ENCODE results near the gene VSTM2L.

VSTM2L gene

GRCh38 chr20:37866051-37866450 is 36.9 kb upstream of the VSTM2L start:
- Histone ChIP-seq H3K4me3 (no peak overlapping the region), H3K27ac (no peak overlapping the region)
- no peak for TF ChIP-seq CTCF (IDR thresholded peaks at IDR 0.05)
- DNase-seq (ENCODE audit: low spot score): no peak

- Histone ChIP-seq H3K4me3 (no peak overlapping the region), H3K27ac (no peak overlapping the region)
- no peak for TF ChIP-seq CTCF (IDR thresholded peaks at IDR 0.05)
- DNase-seq (ENCODE audit: low spot score): no peak
These were observed 35.4 kb upstream of the VSTM2L start for GRCh38 chr20:37867289-37868195.

- Histone ChIP-seq H3K4me3 (no peak overlapping the region), H3K27ac (no peak overlapping the region)
- no peak for TF ChIP-seq CTCF (IDR thresholded peaks at IDR 0.05)
- DNase-seq (ENCODE audit: low spot score): no peak
These were observed 34.0 kb upstream of the VSTM2L start for GRCh38 chr20:37868851-37869333.

GRCh38 chr20:37869334-37869861 is 33.5 kb upstream of the VSTM2L start:
- DNase-seq (ENCODE audit: low spot score): no peak
- H3K27ac ChIP-seq: no peak overlapping the region
- H3K4me3 ChIP-seq: no peak overlapping the region
- TF ChIP-seq CTCF (IDR thresholded peaks at IDR 0.05): no peak

GRCh38 chr20:37870294-37870693 is 32.6 kb upstream of the VSTM2L start:
- no peak for DNase-seq (ENCODE audit: low spot score)
- TF ChIP-seq CTCF (IDR thresholded peaks at IDR 0.05): no peak
- Histone ChIP-seq H3K27ac (no peak overlapping the region), H3K4me3 (no peak overlapping the region)

GRCh38 chr20:37871751-37872150 is 31.2 kb upstream of the VSTM2L start:
- no peak for TF ChIP-seq CTCF (IDR thresholded peaks at IDR 0.05)
- no peak overlapping the region for H3K27ac ChIP-seq
- DNase-seq (ENCODE audit: low spot score): no peak
- H3K4me3 ChIP-seq: no peak overlapping the region

- DNase-seq (ENCODE audit: low spot score): no peak
- Histone ChIP-seq H3K27ac (no peak overlapping the region), H3K4me3 (no peak overlapping the region)
- no peak for TF ChIP-seq CTCF (IDR thresholded peaks at IDR 0.05)
These were observed 30.8 kb upstream of the VSTM2L start for GRCh38 chr20:37872161-37872560.

Data from coronary artery (tissue), 2 donors.